Measurements from ENCODE around the gene STK32B. TPM values are rescaled to one million over a fixed set of nuclear protein-coding genes. Genes with fewer than 3 reads are reported as not detected.
A peak's percentile ranks its signal among the peaks of the same experiment; 100 is the strongest.

The STK32B gene
- total RNA-seq, 1 donor from 2014 or later = 46.9 TPM

DNA sequence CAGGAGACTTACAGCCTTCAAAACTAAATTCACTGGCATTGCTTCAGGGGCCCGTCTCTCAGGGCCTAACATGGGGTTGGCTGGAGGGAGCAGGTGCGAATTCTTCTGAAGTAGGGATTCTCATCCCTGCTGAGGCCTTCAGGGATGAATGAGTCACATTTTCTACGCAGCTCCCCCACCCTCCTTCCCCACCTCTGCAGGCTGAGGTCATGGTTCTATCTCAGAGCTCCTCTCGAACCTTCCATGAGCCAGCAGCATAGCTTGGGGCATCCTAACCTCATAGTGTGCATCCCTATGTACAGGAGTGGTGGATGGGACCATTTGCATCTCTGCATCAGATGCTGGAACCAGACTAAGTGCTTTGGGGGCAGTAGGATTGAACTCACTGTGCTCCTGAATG is 347.8 kb downstream of the STK32B start:
- Mint-ChIP-seq H3K9me3 (ENCODE audit: unreplicated experiment) (peaks cover 9% of the 10 kb centered on the region), H3K27ac (ENCODE audit: unreplicated experiment) (no peak overlapping the region), H3K27me3 (ENCODE audit: unreplicated experiment) (no peaks in the 10 kb centered on the region), H3K4me3 (ENCODE audit: unreplicated experiment) (no peak overlapping the region), H3K36me3 (ENCODE audit: unreplicated experiment) (peaks cover 14% of the 10 kb centered on the region), H3K4me1 (ENCODE audit: unreplicated experiment) (peaks cover 15% of the 10 kb centered on the region)
- TF ChIP-seq, protein P1, sequence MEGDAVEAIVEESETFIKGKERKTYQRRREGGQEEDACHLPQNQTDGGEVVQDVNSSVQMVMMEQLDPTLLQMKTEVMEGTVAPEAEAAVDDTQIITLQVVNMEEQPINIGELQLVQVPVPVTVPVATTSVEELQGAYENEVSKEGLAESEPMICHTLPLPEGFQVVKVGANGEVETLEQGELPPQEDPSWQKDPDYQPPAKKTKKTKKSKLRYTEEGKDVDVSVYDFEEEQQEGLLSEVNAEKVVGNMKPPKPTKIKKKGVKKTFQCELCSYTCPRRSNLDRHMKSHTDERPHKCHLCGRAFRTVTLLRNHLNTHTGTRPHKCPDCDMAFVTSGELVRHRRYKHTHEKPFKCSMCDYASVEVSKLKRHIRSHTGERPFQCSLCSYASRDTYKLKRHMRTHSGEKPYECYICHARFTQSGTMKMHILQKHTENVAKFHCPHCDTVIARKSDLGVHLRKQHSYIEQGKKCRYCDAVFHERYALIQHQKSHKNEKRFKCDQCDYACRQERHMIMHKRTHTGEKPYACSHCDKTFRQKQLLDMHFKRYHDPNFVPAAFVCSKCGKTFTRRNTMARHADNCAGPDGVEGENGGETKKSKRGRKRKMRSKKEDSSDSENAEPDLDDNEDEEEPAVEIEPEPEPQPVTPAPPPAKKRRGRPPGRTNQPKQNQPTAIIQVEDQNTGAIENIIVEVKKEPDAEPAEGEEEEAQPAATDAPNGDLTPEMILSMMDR (IDR thresholded peaks at IDR 0.05) = no peak
- no peak for DNase-seq (ENCODE audit: extremely low spot score, unreplicated experiment)

DNA sequence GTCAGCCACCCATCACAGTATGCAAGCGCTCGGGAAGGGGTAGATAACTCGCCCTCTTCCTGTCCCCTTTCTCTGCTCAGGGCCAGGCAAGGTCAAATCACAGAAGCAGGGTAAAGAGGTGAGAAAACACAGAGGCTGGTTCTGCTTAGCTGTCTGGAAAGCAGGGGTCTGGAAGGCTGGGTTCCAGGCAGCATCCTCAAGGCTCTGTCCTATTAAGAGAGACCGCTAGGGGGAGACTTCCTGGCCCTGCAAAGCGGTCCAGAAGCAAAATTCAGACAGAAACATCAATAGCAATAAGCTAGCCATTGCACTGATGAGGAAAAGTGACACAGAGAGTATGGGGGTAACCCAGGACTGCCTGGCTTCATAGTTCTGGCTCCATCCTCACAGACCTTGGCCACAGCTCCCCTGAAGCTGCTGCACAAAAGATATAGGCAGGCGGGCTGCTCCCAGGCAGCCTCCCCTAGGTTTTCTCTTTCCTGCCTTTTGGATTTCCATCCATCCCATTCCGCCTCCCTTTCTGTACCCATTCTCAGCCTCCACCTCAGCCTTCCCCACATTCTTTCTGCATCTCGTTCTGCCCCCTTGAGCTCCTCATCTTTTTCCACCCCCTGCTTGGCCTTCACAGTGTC is 348.6 kb downstream of the STK32B start:
- TF ChIP-seq, protein P1 (IDR thresholded peaks at IDR 0.05) = peak; percentile 84
- H3K4me3 Mint-ChIP-seq (ENCODE audit: unreplicated experiment) = no peak overlapping the region
- H3K27me3 Mint-ChIP-seq (ENCODE audit: unreplicated experiment) = no peaks in the 10 kb centered on the region
- H3K4me1 Mint-ChIP-seq (ENCODE audit: unreplicated experiment) = peaks cover 15% of the 10 kb centered on the region
- peaks cover 14% of the 10 kb centered on the region for H3K36me3 Mint-ChIP-seq (ENCODE audit: unreplicated experiment)
- H3K27ac Mint-ChIP-seq (ENCODE audit: unreplicated experiment) = no peak overlapping the region
- H3K9me3 Mint-ChIP-seq (ENCODE audit: unreplicated experiment) = peaks cover 9% of the 10 kb centered on the region
- no peak for DNase-seq (ENCODE audit: extremely low spot score, unreplicated experiment)

DNA sequence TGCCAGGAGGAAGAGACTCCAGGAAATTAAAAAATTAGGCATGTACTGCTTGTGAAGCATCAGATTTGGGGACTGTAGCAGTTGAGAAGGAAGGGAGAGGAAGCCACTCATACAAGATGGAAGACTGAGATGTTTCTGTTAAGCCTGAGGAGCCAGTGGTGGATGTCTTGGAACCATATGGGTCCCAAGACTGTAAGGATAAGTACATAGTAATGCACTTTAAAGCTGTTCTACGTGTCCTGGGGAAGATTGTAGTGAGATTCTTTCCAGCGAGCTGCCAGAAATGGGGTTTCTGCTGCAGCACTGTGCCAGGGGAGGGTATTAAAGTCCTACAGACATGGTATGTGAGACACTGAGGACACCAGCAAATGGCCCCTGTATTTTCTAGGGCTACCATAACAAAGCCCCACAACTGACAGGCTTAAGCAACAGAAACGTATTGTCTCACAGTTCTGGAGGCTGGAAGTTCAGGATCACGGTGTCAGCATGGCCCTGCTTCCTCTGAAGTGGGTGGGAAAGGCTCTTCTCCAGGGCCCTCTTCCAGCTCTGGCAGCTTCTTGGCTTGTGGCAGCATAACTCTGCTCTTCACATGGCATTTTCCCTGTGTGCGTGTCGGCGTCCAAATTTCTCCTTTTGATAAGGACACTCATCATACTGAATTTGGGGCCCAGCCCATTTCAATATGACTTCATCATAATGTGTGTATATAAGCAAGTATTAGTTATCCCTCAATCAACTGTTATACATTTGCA is 352.6 kb downstream of the STK32B start:
- Mint-ChIP-seq H3K4me3 (ENCODE audit: unreplicated experiment) (no peak overlapping the region), H3K36me3 (ENCODE audit: unreplicated experiment) (peaks cover 27% of the 10 kb centered on the region), H3K27me3 (ENCODE audit: unreplicated experiment) (no peaks in the 10 kb centered on the region), H3K27ac (ENCODE audit: unreplicated experiment) (no peak overlapping the region), H3K9me3 (ENCODE audit: unreplicated experiment) (peaks cover 21% of the 10 kb centered on the region), H3K4me1 (ENCODE audit: unreplicated experiment) (peaks cover 4% of the 10 kb centered on the region)
- TF ChIP-seq, protein P1 (IDR thresholded peaks at IDR 0.05) = no peak
- no peak for DNase-seq (ENCODE audit: extremely low spot score, unreplicated experiment)

DNA sequence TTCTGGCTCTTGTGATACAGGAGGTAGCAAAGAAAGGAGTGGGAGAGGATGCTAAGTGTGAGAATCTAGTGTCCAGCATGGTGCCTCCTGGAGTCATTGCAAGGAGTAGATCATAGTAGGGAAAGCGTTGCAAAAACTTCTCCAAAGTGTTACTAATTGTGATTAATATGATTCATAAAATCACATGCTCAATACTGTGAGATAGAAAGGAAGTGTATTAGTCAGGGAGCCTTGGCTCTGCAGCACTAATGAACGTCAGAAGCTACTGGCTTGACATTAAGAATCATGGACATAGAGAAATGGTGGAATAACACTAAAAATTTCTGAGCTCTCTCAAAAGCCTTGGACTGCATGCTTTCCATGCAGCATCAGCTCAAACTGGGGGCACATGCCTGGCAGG is 358.0 kb downstream of the STK32B start:
- no peak overlapping the region for H3K4me3 Mint-ChIP-seq (ENCODE audit: unreplicated experiment)
- no peaks in the 10 kb centered on the region for H3K27me3 Mint-ChIP-seq (ENCODE audit: unreplicated experiment)
- no peak overlapping the region for H3K27ac Mint-ChIP-seq (ENCODE audit: unreplicated experiment)
- H3K9me3 Mint-ChIP-seq (ENCODE audit: unreplicated experiment) = peaks cover 12% of the 10 kb centered on the region
- TF ChIP-seq, protein P1 (IDR thresholded peaks at IDR 0.05) = no peak
- H3K4me1 Mint-ChIP-seq (ENCODE audit: unreplicated experiment) = peaks cover 4% of the 10 kb centered on the region
- no peak for DNase-seq (ENCODE audit: extremely low spot score, unreplicated experiment)
- H3K36me3 Mint-ChIP-seq (ENCODE audit: unreplicated experiment) = peaks cover 17% of the 10 kb centered on the region

DNA sequence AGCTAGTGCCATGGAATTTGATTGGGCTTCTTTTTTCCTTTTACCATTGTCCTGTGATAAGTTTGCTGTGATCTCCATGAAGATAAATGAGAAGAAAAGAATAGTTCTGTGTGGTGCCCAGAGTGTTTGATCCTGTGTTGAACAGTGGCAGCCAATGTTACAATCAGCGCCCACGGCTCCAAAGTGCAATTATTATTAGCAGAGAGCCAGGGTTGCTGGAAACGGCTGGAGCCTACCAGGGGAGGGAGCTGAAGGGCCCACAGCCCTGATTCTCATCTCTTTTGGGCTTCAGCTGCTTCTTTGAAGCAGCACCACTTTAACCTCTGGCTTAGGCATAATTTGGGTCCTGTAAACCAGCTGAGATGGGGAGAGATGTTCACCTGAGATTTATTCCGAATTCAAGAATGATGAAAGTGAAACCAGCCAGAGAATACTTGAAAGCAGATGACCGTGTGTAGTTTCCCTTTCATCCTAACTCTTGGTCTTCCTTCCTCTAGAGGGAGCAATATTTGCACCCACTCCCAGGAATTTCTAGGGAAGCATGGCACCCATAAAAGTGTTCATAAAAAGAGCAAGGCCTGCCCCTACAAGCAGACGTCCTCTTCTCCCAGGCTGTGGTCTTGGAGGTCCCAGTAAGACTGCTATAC is 358.8 kb downstream of the STK32B start:
- Mint-ChIP-seq H3K4me1 (ENCODE audit: unreplicated experiment) (peaks cover 4% of the 10 kb centered on the region), H3K27ac (ENCODE audit: unreplicated experiment) (no peak overlapping the region), H3K9me3 (ENCODE audit: unreplicated experiment) (peaks cover 12% of the 10 kb centered on the region), H3K4me3 (ENCODE audit: unreplicated experiment) (no peak overlapping the region), H3K36me3 (ENCODE audit: unreplicated experiment) (peaks cover 17% of the 10 kb centered on the region), H3K27me3 (ENCODE audit: unreplicated experiment) (no peaks in the 10 kb centered on the region)
- DNase-seq (ENCODE audit: extremely low spot score, unreplicated experiment) = peak; percentile 40
- TF ChIP-seq, protein P1 (IDR thresholded peaks at IDR 0.05) = peak; percentile 34
